B cell (primary cell): ENCODE measurements around the gene MAP4K2. TPM values are rescaled to one million over a fixed set of nuclear protein-coding genes. Genes with fewer than 3 reads are reported as not detected.

Source experiments
- ATAC-seq: fragments of 200-7000 bp; cut with Tn5 transposase; one replicate; pipeline ENCODE4 v1.10.0; 2021; ENCODE audit warnings: low read depth, mild to moderate bottlenecking, moderate number of reproducible peaks, moderate library complexity
- CTCF ChIA-PET: fragments of 350-600 bp; sonication (Branson Sonifier 250); formaldehyde crosslinking; loops from one replicate; lab custom pipeline; 2021; ENCODE audit warnings: antibody characterized with exemption, inconsistent platforms; lab: Charles Lee
- POLR2A ChIA-PET: fragments of 350-600 bp; sonication (Branson Sonifier 250); formaldehyde crosslinking; loops from one replicate; lab custom pipeline; 2021; ENCODE audit warnings: antibody characterized with exemption; lab: Charles Lee
- DNase-seq: peaks from one replicate; pipeline ENCODE4 v3.0.0; 2013
- H2AFZ ChIP-seq: 2 replicates; pipeline ENCODE4 v1.6.1; 2012; ENCODE audit warnings: mild to moderate bottlenecking, low read depth, low read length; ENCODE audit not compliant: insufficient read depth, poor library complexity, severe bottlenecking
- H3K27ac ChIP-seq, 2 donors: 1 replicate in 1 of 2; 2 replicates in 1 of 2; pipeline ENCODE4 v1.5.1; 2012 to 2013; ENCODE audit warnings: low read length in 2 of 2, mild to moderate bottlenecking in 2 of 2, moderate library complexity in 1 of 2
- H3K27me3 ChIP-seq, 4 experiments: fragments of 200-600 bp in 1 of 4; sonication (generic) in 1 of 4; replicated peaks in 1 of 4; 1 replicate in 2 of 4; 2 replicates in 2 of 4; pipeline versions ENCODE4 v1.6.1 to v1.7.0; 2013 to 2016; ENCODE audit warnings: low read length in 3 of 4, mild to moderate bottlenecking in 2 of 4, mixed read lengths in 1 of 4, moderate library complexity in 1 of 4; ENCODE audit not compliant: insufficient read depth in 4 of 4, control insufficient read depth in 3 of 4; ENCODE audit errors: control extremely low read depth in 1 of 4
- H3K36me3 ChIP-seq, 2 experiments: replicated peaks in 1 of 2; 1 replicate in 1 of 2; 2 replicates in 1 of 2; pipeline versions ENCODE4 v1.6.1 to v1.7.1; 2013; ENCODE audit warnings: low read length in 1 of 2; ENCODE audit not compliant: insufficient read depth in 2 of 2, control insufficient read depth in 1 of 2; ENCODE audit errors: control extremely low read depth in 1 of 2, extremely low read depth in 1 of 2
- H3K4me1 ChIP-seq, 2 donors: fragments of 200-600 bp in 1 of 2; sonication (generic) in 1 of 2; 1 replicate in 1 of 2; 2 replicates in 1 of 2; pipeline versions ENCODE4 v1.5.1 to v1.6.1; 2013 to 2017; ENCODE audit warnings: low read length in 2 of 2; ENCODE audit not compliant: control insufficient read depth in 2 of 2, insufficient read depth in 2 of 2
- H3K4me2 ChIP-seq: replicated peaks from 2 replicates; pipeline ENCODE3; 2012; ENCODE audit warnings: mild to moderate bottlenecking, low read depth, low read length; ENCODE audit not compliant: poor library complexity, severe bottlenecking
- H3K4me3 ChIP-seq, 5 experiments: fragments of 200-600 bp in 1 of 5; sonication (generic) in 1 of 5; 1 replicate in 3 of 5; 2 replicates in 2 of 5; pipeline versions ENCODE4 v1.5.1 to v1.7.0; 2011 to 2016; ENCODE audit warnings: low read length in 4 of 5, mild to moderate bottlenecking in 4 of 5, low read depth in 2 of 5, control low read depth in 1 of 5, moderate library complexity in 1 of 5; ENCODE audit not compliant: insufficient read depth in 1 of 5; ENCODE audit errors: control extremely low read depth in 1 of 5, extremely low read depth in 1 of 5
- H3K79me2 ChIP-seq: fragments of 200-600 bp; sonication (generic); one replicate; pipeline ENCODE4 v1.6.0; 2016; ENCODE audit warnings: low read length; ENCODE audit not compliant: control insufficient read depth, insufficient read depth
- H3K9ac ChIP-seq: fragments of 200-600 bp; sonication (generic); 2 replicates; pipeline ENCODE4 v1.6.1; 2017; ENCODE audit warnings: mild to moderate bottlenecking, low read length, moderate library complexity
- H3K9me3 ChIP-seq, 3 donors: one replicate each; pipeline versions ENCODE4 v1.6.1 to v1.7.1; 2013; ENCODE audit warnings: low read length in 2 of 3; ENCODE audit not compliant: control insufficient read depth in 2 of 3, insufficient read depth in 1 of 3; ENCODE audit errors: control extremely low read depth in 1 of 3
- H4K20me1 ChIP-seq: 2 replicates; pipeline ENCODE4 v1.6.0; 2012; ENCODE audit warnings: mild to moderate bottlenecking, low read length; ENCODE audit not compliant: insufficient read depth, control insufficient read depth, poor library complexity, severe bottlenecking
- H3K27ac Mint-ChIP-seq: one replicate; pipeline ENCODE4 v1.8.0; 2021; ENCODE audit warnings: mixed read lengths
- H3K27me3 Mint-ChIP-seq: one replicate; pipeline ENCODE4 v1.8.0; 2021; ENCODE audit warnings: mixed read lengths
- H3K4me1 Mint-ChIP-seq: one replicate; pipeline ENCODE4 v1.8.0; 2021; ENCODE audit warnings: mixed read lengths
- H3K4me3 Mint-ChIP-seq: one replicate; pipeline ENCODE4 v1.8.0; 2021; ENCODE audit warnings: mixed read lengths
- H3K9me3 Mint-ChIP-seq: one replicate; pipeline ENCODE4 v1.8.0; 2022; ENCODE audit warnings: mixed read lengths; ENCODE audit not compliant: insufficient read depth
- EZH2 ChIP-seq: IDR thresholded peaks from 2 replicates; pipeline ENCODE4 v1.6.1; 2012; ENCODE audit warnings: borderline replicate concordance, low read depth, mild to moderate bottlenecking, moderate library complexity, low read length; ENCODE audit not compliant: insufficient read depth, poor library complexity, severe bottlenecking
- WGBS: methylation state at CpG from one replicate; pipeline ENCODE4 v1.1.5; 2013; ENCODE audit warnings: missing lambda C conversion rate; ENCODE audit not compliant: insufficient coverage; 5-methylcytosine and 5-hydroxymethylcytosine counted together
- intact Hi-C: fragments of 100-400 bp; cut with micrococcal nuclease; formaldehyde crosslinking; loops from one replicate; pipeline ENCODE4 v1.10.0; 2022
- polyA plus RNA-seq: library from polyadenylated mRNA; depleted of rRNA; stranded (reverse); fragments of >200 nt; gene quantifications from 2 replicates; pipeline ENCODE4 v1.2.3, GENCODE V29; 2012
- total RNA-seq, 2 donors: library from RNA; stranded (reverse); fragments of 120-200 nt in 1 of 2; gene quantifications; 1 replicate in 1 of 2; 2 replicates in 1 of 2; pipeline versions ENCODE4 v1.2.3 to v1.2.4, GENCODE V29; 2013 to 2022
- TF ChIP-seq, protein P1 (sequence below): fragments of 200-600 bp; IDR thresholded peaks from one replicate; pipeline ENCODE4 v1.8.0; 2022; ENCODE audit warnings: antibody characterized with exemption, mild to moderate bottlenecking

Gene MAP4K2
- total and polyA plus RNA-seq, 2 donors (not counting 1 experiment from before 2014, with no cell fraction given): 118 to 163 TPM

DNA sequence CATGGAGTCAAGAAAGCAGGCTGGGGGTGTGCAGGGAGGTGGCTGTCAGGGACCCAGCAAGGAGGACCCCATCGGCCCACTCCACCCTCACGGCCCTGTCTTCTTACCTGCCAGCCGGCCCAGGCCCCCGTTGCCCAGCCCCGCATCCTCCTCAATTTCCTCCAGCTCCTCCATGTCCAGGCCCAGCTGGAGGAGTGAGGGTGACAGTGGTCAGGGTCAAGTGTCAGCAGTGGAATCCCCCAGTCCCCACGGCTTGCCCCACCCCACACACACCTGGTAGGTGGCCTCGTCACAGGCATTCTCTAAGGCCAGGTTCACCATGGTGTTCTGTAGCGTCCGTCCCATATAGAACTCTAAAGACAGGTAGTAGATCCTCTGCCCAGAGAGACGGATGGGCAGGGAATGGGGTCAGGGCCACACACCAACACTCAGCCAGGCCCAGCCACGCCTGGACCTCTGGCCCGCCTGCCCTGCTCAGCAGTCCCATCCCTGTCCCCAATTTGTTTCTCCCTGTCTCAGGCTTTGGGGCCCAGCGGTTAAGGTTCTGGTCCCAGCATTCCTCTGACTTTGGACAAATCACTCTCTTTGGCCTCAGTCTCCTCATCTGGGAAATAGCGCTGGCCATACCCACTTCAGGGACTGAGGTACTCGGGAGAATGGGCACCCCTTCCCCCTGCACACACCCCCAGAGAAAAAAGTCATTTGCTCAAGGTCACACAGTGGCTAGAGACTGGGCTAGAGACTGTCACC, 44.5 kb downstream of the MAP4K2 start:
- Mint-ChIP-seq H3K9me3 (no peaks in the 10 kb centered on the region), H3K4me1 (peaks cover 46% of the 10 kb centered on the region), H3K27me3 (no peaks in the 10 kb centered on the region), H3K4me3 (no peak overlapping the region), H3K27ac (peak overlapping the region; percentile 91)
- intact Hi-C loops: no loop called here
- H3K4me3 ChIP-seq: no peak overlapping the region
- TF ChIP-seq, protein P1, sequence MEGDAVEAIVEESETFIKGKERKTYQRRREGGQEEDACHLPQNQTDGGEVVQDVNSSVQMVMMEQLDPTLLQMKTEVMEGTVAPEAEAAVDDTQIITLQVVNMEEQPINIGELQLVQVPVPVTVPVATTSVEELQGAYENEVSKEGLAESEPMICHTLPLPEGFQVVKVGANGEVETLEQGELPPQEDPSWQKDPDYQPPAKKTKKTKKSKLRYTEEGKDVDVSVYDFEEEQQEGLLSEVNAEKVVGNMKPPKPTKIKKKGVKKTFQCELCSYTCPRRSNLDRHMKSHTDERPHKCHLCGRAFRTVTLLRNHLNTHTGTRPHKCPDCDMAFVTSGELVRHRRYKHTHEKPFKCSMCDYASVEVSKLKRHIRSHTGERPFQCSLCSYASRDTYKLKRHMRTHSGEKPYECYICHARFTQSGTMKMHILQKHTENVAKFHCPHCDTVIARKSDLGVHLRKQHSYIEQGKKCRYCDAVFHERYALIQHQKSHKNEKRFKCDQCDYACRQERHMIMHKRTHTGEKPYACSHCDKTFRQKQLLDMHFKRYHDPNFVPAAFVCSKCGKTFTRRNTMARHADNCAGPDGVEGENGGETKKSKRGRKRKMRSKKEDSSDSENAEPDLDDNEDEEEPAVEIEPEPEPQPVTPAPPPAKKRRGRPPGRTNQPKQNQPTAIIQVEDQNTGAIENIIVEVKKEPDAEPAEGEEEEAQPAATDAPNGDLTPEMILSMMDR: no peak
- no peak for TF ChIP-seq EZH2
- H3K27ac ChIP-seq: peak overlapping the region in 1 of 2 donors; percentile 34
- no peak overlapping the region for H3K4me2 ChIP-seq
- H3K9me3 ChIP-seq: no peaks in the 10 kb centered on the region
- H3K27me3 ChIP-seq: no peaks in the 10 kb centered on the region
- peaks cover 0 to 31% of the 10 kb centered on the region in 2 experiments for H3K36me3 ChIP-seq
- CTCF ChIA-PET: interaction anchor here (2.0 kb wide), 1 partner anchor 11 kb away, joined by 5 read pairs; no protein-coding TSS in a partner anchor
- no peak overlapping the region for H3K9ac ChIP-seq
- no peak for DNase-seq
- H2AFZ ChIP-seq: no peak overlapping the region
- H3K4me1 ChIP-seq: peaks cover 38 to 54% of the 10 kb centered on the region in 2 donors
- POLR2A ChIA-PET: interaction anchor here (8.8 kb wide), 1 partner anchor 12 kb away, joined by 175 read pairs; the partner anchor contains the start of gene RASGRP2
- H3K79me2 ChIP-seq: peaks cover 75% of the 10 kb centered on the region
- WGBS: 94% methylated on average over 12 of the region's 15 CpGs
- no peak for ATAC-seq
- peaks cover 7% of the 10 kb centered on the region for H4K20me1 ChIP-seq
